Stimulated activated naive CD8-positive, alpha-beta T cell treated with anti-CD3 and anti-CD28 coated beads, Interleukin-15, amount 100 ng/mL, for 72 hours (primary cell): ENCODE measurements around the gene TMEM141.

Experiments
- ATAC-seq: fragments of 150-1000 bp; cut with Tn5 transposase; 2 replicates; pipeline ENCODE4 v1.10.0; 2021; ENCODE audit warnings: mild to moderate bottlenecking, moderate library complexity
- DNase-seq, 2 donors: peaks; one replicate each; pipeline ENCODE4 v3.0.0; 2021 to 2022
- H3K27ac Mint-ChIP-seq, 2 donors: one replicate each; pipeline ENCODE4 v1.8.0; 2022; ENCODE audit warnings: mild to moderate bottlenecking in 2 of 2, mixed read lengths in 2 of 2, moderate library complexity in 2 of 2
- H3K27me3 Mint-ChIP-seq: one replicate; pipeline ENCODE4 v1.8.0; 2022; ENCODE audit warnings: mixed read lengths
- H3K4me1 Mint-ChIP-seq: one replicate; pipeline ENCODE4 v1.8.0; 2022; ENCODE audit warnings: mild to moderate bottlenecking, mixed read lengths
- H3K4me3 Mint-ChIP-seq, 2 donors: one replicate each; pipeline ENCODE4 v1.8.0; 2022; ENCODE audit warnings: mild to moderate bottlenecking in 2 of 2, mixed read lengths in 2 of 2, moderate library complexity in 1 of 2
- H3K9me3 Mint-ChIP-seq, 2 donors: one replicate each; pipeline ENCODE4 v1.8.0; 2022; ENCODE audit warnings: mixed read lengths in 2 of 2

The TMEM141 gene

GRCh38 chr9:136790640-136791515 is at the start of gene TMEM141:
TMEM141 (plus strand) TSS chr9:136791344; CDS start chr9:136791371, 27 bp downstream.
- peak within 1 kb of the TSS; percentile 88 to 90 for H3K27ac Mint-ChIP-seq
- ATAC-seq (peak; percentile 91), DNase-seq (peak; percentile 100)
- H3K9me3 Mint-ChIP-seq: no peaks in the 10 kb centered on the region
- H3K27me3 Mint-ChIP-seq: no peaks in the 10 kb centered on the region
- peak within 1 kb of the TSS; percentile 88 to 92 for H3K4me3 Mint-ChIP-seq
- peaks cover 51% of the 10 kb centered on the region for H3K4me1 Mint-ChIP-seq

- ATAC-seq (peak; percentile 62), DNase-seq (peak in 1 of 2 donors; percentile 57)
- Mint-ChIP-seq H3K9me3 (no peaks in the 10 kb centered on the region), H3K27ac (peak overlapping the region in 1 of 2 donors; percentile 19), H3K4me1 (peaks cover 42% of the 10 kb centered on the region), H3K4me3 (peak overlapping the region; percentile 71 to 80), H3K27me3 (peaks cover 18% of the 10 kb centered on the region)
These were observed 49.1 kb upstream of the TMEM141 start for GRCh38 chr9:136741883-136742571.

- H3K4me1 Mint-ChIP-seq: peaks cover 42% of the 10 kb centered on the region
- peaks cover 26% of the 10 kb centered on the region for H3K27me3 Mint-ChIP-seq
- H3K4me3 Mint-ChIP-seq: peak within 1 kb of the TSS; percentile 71 to 80
- DNase-seq (no peak), ATAC-seq (no peak)
- peak within 1 kb of the TSS in 1 of 2 donors; percentile 27 for H3K27ac Mint-ChIP-seq
- H3K9me3 Mint-ChIP-seq: no peaks in the 10 kb centered on the region
These were observed 48.4 kb upstream of the TMEM141 start, which contains the start of gene LCN10 for GRCh38 chr9:136742591-136743391. LCN10 (minus strand) TSS chr9:136742940; CDS start chr9:136742903, 37 bp downstream.

- peaks cover 35% of the 10 kb centered on the region for H3K27me3 Mint-ChIP-seq
- H3K4me1 Mint-ChIP-seq: peaks cover 39% of the 10 kb centered on the region
- H3K4me3 Mint-ChIP-seq: no peak overlapping the region
- ATAC-seq (no peak), DNase-seq (no peak)
- no peaks in the 10 kb centered on the region for H3K9me3 Mint-ChIP-seq
- no peak overlapping the region for H3K27ac Mint-ChIP-seq
These were observed 47.4 kb upstream of the TMEM141 start for GRCh38 chr9:136743639-136744211.

GRCh38 chr9:136744773-136745172 is 46.4 kb upstream of the TMEM141 start:
- ATAC-seq: no peak
- no peak overlapping the region for H3K27ac Mint-ChIP-seq
- H3K4me3 Mint-ChIP-seq: no peak overlapping the region
- peaks cover 45% of the 10 kb centered on the region for H3K27me3 Mint-ChIP-seq
- peaks cover 38% of the 10 kb centered on the region for H3K4me1 Mint-ChIP-seq
- DNase-seq: no peak
- no peaks in the 10 kb centered on the region for H3K9me3 Mint-ChIP-seq

- H3K27me3 Mint-ChIP-seq: peaks cover 53% of the 10 kb centered on the region
- no peak overlapping the region for H3K27ac Mint-ChIP-seq
- no peak overlapping the region for H3K4me3 Mint-ChIP-seq
- peaks cover 41% of the 10 kb centered on the region for H3K4me1 Mint-ChIP-seq
- no peak for ATAC-seq
- peaks cover 1 to 2% of the 10 kb centered on the region in 2 donors for H3K9me3 Mint-ChIP-seq
- DNase-seq: no peak
These were observed 45.6 kb upstream of the TMEM141 start for GRCh38 chr9:136745389-136746154.

- peaks cover 5 to 7% of the 10 kb centered on the region in 2 donors for H3K9me3 Mint-ChIP-seq
These were observed 45.0 kb upstream of the TMEM141 start for GRCh38 chr9:136746155-136746490.

GRCh38 chr9:136746621-136747020 is 44.5 kb upstream of the TMEM141 start:
- peaks cover 59% of the 10 kb centered on the region for H3K27me3 Mint-ChIP-seq
- no peak overlapping the region for H3K27ac Mint-ChIP-seq
- ATAC-seq (no peak), DNase-seq (no peak)
- H3K4me1 Mint-ChIP-seq: peaks cover 35% of the 10 kb centered on the region
- H3K9me3 Mint-ChIP-seq: peaks cover 7 to 12% of the 10 kb centered on the region in 2 donors
- no peak overlapping the region for H3K4me3 Mint-ChIP-seq

More at GRCh38 chr9:136746155-136746490, 45.0 kb upstream of the TMEM141 start:
- Mint-ChIP-seq H3K27me3 (peaks cover 59% of the 10 kb centered on the region), H3K27ac (no peak overlapping the region), H3K4me3 (no peak overlapping the region), H3K4me1 (peaks cover 40% of the 10 kb centered on the region)
- DNase-seq (no peak), ATAC-seq (no peak)

- no peak overlapping the region for H3K27ac Mint-ChIP-seq
- H3K9me3 Mint-ChIP-seq: peaks cover 15 to 20% of the 10 kb centered on the region in 2 donors
- peaks cover 27% of the 10 kb centered on the region for H3K4me1 Mint-ChIP-seq
- no peak for DNase-seq
- no peak for ATAC-seq
- H3K27me3 Mint-ChIP-seq: peaks cover 67% of the 10 kb centered on the region
- H3K4me3 Mint-ChIP-seq: no peak overlapping the region
These were observed 43.7 kb upstream of the TMEM141 start for GRCh38 chr9:136747161-136748060.

- no peak within 1 kb of the TSS for H3K4me3 Mint-ChIP-seq
- H3K27ac Mint-ChIP-seq: peak within 1 kb of the TSS in 1 of 2 donors; percentile 34
These were observed 42.9 kb upstream of the TMEM141 start, which contains the start of gene LCN6 for GRCh38 chr9:136748201-136748600. LCN6 (minus strand) TSS chr9:136748525; CDS start chr9:136748483, 42 bp downstream.

GRCh38 chr9:136748666-136749611 is 42.2 kb upstream of the TMEM141 start:
- ATAC-seq (no peak), DNase-seq (no peak)
- Mint-ChIP-seq H3K4me1 (peaks cover 23% of the 10 kb centered on the region), H3K9me3 (peaks cover 20 to 26% of the 10 kb centered on the region in 2 donors), H3K4me3 (no peak overlapping the region), H3K27ac (peak overlapping the region in 1 of 2 donors; percentile 34), H3K27me3 (peaks cover 55% of the 10 kb centered on the region)

More at GRCh38 chr9:136748201-136748600, 42.9 kb upstream of the TMEM141 start, which contains the start of gene LCN6:
- DNase-seq: no peak
- no peak for ATAC-seq
- peaks cover 20 to 26% of the 10 kb centered on the region in 2 donors for H3K9me3 Mint-ChIP-seq
- peaks cover 63% of the 10 kb centered on the region for H3K27me3 Mint-ChIP-seq
- peaks cover 23% of the 10 kb centered on the region for H3K4me1 Mint-ChIP-seq

GRCh38 chr9:136750526-136750925 is 40.6 kb upstream of the TMEM141 start:
- peaks cover 57% of the 10 kb centered on the region for H3K27me3 Mint-ChIP-seq
- peaks cover 23 to 30% of the 10 kb centered on the region in 2 donors for H3K9me3 Mint-ChIP-seq
- H3K4me3 Mint-ChIP-seq: no peak overlapping the region
- ATAC-seq: peak; percentile 91
- no peak for DNase-seq
- H3K27ac Mint-ChIP-seq: no peak overlapping the region
- peaks cover 19% of the 10 kb centered on the region for H3K4me1 Mint-ChIP-seq
